IPS DF 19.7 (cell line): ENCODE data around the gene XAB2.

Source experiments
- DNase-seq: peaks from one replicate; pipeline ENCODE4 v3.0.0-alpha.2; 2013; ENCODE audit warnings: low read depth, low spot score

The XAB2 gene

GRCh38 chr19:7632340-7633203 is 3.2 kb upstream of the XAB2 start:
- DNase-seq: no peak

GRCh38 chr19:7631577-7631976 is 2.2 kb upstream of the XAB2 start:
- no peak for DNase-seq

GRCh38 chr19:7628589-7629311 is 595 bp downstream of the XAB2 start:
- no peak for DNase-seq

- no peak for DNase-seq
Measured at GRCh38 chr19:7627166-7627565, 2.2 kb downstream of the XAB2 start.

- no peak for DNase-seq
Measured at GRCh38 chr19:7625763-7626372, 3.5 kb downstream of the XAB2 start.

- DNase-seq: no peak
Measured at GRCh38 chr19:7624810-7625209, 4.5 kb downstream of the XAB2 start.

GRCh38 chr19:7623725-7624603 is 5.4 kb downstream of the XAB2 start:
- no peak for DNase-seq

- no peak for DNase-seq
Measured at GRCh38 chr19:7622933-7623685, 6.2 kb downstream of the XAB2 start.

- no peak for DNase-seq
Measured at GRCh38 chr19:7620442-7621412, 8.6 kb downstream of the XAB2 start.

GRCh38 chr19:7619671-7620441 is 9.5 kb downstream of the XAB2 start:
- DNase-seq: no peak

- DNase-seq: no peak
Measured at GRCh38 chr19:7618771-7619510, 10.4 kb downstream of the XAB2 start.

- no peak for DNase-seq
Measured at GRCh38 chr19:7618348-7618747, 11.0 kb downstream of the XAB2 start.

GRCh38 chr19:7617735-7618134 is 11.6 kb downstream of the XAB2 start:
- no peak for DNase-seq

- DNase-seq: no peak
Measured at GRCh38 chr19:7617172-7617571, 12.2 kb downstream of the XAB2 start.

GRCh38 chr19:7614859-7615741 is 14.2 kb downstream of the XAB2 start:
- no peak for DNase-seq

GRCh38 chr19:7612282-7613274 is 16.8 kb downstream of the XAB2 start:
- DNase-seq: no peak
